Natural killer cell (primary cell): ENCODE data around the gene ALDH5A1. TPM values are rescaled to one million over a fixed set of nuclear protein-coding genes. Genes with fewer than 3 reads are reported as not detected.
A peak's percentile ranks its signal among the peaks of the same experiment; 100 is the strongest.

Experiments
- ATAC-seq, 3 donors: fragments of 150-1000 bp in 2 of 3; fragments of 200-7000 bp in 1 of 3; cut with Tn5 transposase; 1 replicate in 1 of 3; 2 replicates in 2 of 3; pipeline ENCODE4 v1.10.0; 2021; ENCODE audit warnings: mild to moderate bottlenecking in 2 of 3, moderate library complexity in 2 of 3
- DNase-seq, 2 donors: peaks; one replicate each; pipeline versions ENCODE4 v3.0.0 to v3.0.0-alpha.2; 2013 to 2021; ENCODE audit warnings: mixed read lengths in 1 of 2
- H3K27ac ChIP-seq: one replicate; pipeline ENCODE4 v1.5.1; 2013; ENCODE audit warnings: mild to moderate bottlenecking, low read length
- H3K27me3 ChIP-seq: one replicate; pipeline ENCODE4 v1.6.1; 2013; ENCODE audit warnings: low read length; ENCODE audit not compliant: control insufficient read depth, insufficient read depth
- H3K36me3 ChIP-seq: one replicate; pipeline ENCODE4 v1.6.1; 2013; ENCODE audit warnings: low read length; ENCODE audit not compliant: control insufficient read depth, insufficient read depth
- H3K4me1 ChIP-seq: one replicate; pipeline ENCODE4 v1.6.1; 2013; ENCODE audit warnings: low read length; ENCODE audit not compliant: control insufficient read depth, insufficient read depth
- H3K4me3 ChIP-seq: one replicate; pipeline ENCODE4 v1.5.1; 2013; ENCODE audit warnings: low read length
- H3K9me3 ChIP-seq: one replicate; pipeline ENCODE4 v1.6.1; 2013; ENCODE audit warnings: low read length; ENCODE audit not compliant: control insufficient read depth, insufficient read depth
- H3K27ac Mint-ChIP-seq, 2 donors: one replicate each; pipeline ENCODE4 v1.8.0; 2022; ENCODE audit warnings: mild to moderate bottlenecking in 2 of 2, mixed read lengths in 2 of 2, moderate library complexity in 1 of 2
- H3K27me3 Mint-ChIP-seq, 2 donors: one replicate each; pipeline ENCODE4 v1.8.0; 2022; ENCODE audit warnings: low read depth in 2 of 2, mixed read lengths in 2 of 2
- H3K36me3 Mint-ChIP-seq: one replicate; pipeline ENCODE4 v1.8.0; 2022; ENCODE audit warnings: mixed read lengths
- H3K4me1 Mint-ChIP-seq, 2 donors: one replicate each; pipeline ENCODE4 v1.8.0; 2022; ENCODE audit warnings: mixed read lengths in 2 of 2
- H3K4me3 Mint-ChIP-seq: one replicate; pipeline ENCODE4 v1.8.0; 2022; ENCODE audit warnings: mild to moderate bottlenecking, moderate library complexity, mixed read lengths
- H3K9me3 Mint-ChIP-seq, 2 donors: one replicate each; pipeline ENCODE4 v1.8.0; 2022; ENCODE audit warnings: mixed read lengths in 2 of 2
- WGBS: methylation state at CpG from one replicate; pipeline ENCODE4 v1.1.7; 2013; ENCODE audit warnings: missing lambda C conversion rate; ENCODE audit not compliant: insufficient coverage; 5-methylcytosine and 5-hydroxymethylcytosine counted together
- intact Hi-C: fragments of 100-400 bp; cut with micrococcal nuclease; formaldehyde crosslinking; loops from one replicate; pipeline ENCODE4 v1.14.2; 2022
- total RNA-seq, 4 donors: library from RNA; stranded (reverse); fragments of 120-200 nt in 1 of 4; gene quantifications; one replicate each; pipeline versions ENCODE4 v1.2.3 to v1.2.4, GENCODE V29; 2013 to 2022
- TF ChIP-seq, protein P1 (sequence below): fragments of 200-600 bp; IDR thresholded peaks from one replicate; pipeline ENCODE4 v1.8.0; 2022; ENCODE audit warnings: antibody characterized with exemption

ALDH5A1 gene
- total RNA-seq, 3 donors from 2014 or later (not counting 1 experiment from before 2014, with no cell fraction given), result 4.8 to 7.5 (median 6.8) TPM

DNA sequence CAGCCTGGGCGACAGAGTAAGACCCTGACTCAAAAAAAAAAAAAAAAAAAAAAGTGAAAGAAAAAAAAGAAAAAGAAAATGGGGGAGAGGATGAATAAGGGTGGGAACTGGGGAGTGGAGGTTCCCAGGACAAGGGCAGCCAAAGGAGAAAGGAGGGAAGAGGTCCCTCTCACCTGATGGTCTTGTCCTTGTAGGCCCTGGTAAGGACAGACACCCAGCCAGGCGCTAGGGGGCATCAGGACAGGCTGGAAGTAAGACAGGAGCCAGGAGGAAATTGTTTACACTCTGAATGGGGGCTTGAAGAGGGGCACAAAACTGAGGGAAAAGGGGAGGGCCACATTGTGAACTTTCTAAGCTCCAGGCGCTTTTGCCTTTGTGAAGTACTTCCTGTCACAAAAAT, 2.3 kb upstream of the ALDH5A1 start:
- Mint-ChIP-seq H3K36me3 (no peaks in the 10 kb centered on the region), H3K4me1 (peaks cover 23 to 27% of the 10 kb centered on the region in 2 donors), H3K27me3 (no peaks in the 10 kb centered on the region), H3K4me3 (peak overlapping the region; percentile 28), H3K27ac (no peak overlapping the region), H3K9me3 (no peaks in the 10 kb centered on the region)
- Histone ChIP-seq H3K27me3 (no peaks in the 10 kb centered on the region), H3K36me3 (no peaks in the 10 kb centered on the region), H3K27ac (no peak overlapping the region), H3K4me1 (peaks cover 13% of the 10 kb centered on the region), H3K9me3 (no peaks in the 10 kb centered on the region), H3K4me3 (no peak overlapping the region)
- TF ChIP-seq, protein P1, sequence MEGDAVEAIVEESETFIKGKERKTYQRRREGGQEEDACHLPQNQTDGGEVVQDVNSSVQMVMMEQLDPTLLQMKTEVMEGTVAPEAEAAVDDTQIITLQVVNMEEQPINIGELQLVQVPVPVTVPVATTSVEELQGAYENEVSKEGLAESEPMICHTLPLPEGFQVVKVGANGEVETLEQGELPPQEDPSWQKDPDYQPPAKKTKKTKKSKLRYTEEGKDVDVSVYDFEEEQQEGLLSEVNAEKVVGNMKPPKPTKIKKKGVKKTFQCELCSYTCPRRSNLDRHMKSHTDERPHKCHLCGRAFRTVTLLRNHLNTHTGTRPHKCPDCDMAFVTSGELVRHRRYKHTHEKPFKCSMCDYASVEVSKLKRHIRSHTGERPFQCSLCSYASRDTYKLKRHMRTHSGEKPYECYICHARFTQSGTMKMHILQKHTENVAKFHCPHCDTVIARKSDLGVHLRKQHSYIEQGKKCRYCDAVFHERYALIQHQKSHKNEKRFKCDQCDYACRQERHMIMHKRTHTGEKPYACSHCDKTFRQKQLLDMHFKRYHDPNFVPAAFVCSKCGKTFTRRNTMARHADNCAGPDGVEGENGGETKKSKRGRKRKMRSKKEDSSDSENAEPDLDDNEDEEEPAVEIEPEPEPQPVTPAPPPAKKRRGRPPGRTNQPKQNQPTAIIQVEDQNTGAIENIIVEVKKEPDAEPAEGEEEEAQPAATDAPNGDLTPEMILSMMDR, result no peak
- WGBS, result 77% methylated on average over 1 of the region's 3 CpGs
- no peak for ATAC-seq
- peak in 1 of 2 donors; percentile 22 for DNase-seq
- intact Hi-C loops, result no loop called here

DNA sequence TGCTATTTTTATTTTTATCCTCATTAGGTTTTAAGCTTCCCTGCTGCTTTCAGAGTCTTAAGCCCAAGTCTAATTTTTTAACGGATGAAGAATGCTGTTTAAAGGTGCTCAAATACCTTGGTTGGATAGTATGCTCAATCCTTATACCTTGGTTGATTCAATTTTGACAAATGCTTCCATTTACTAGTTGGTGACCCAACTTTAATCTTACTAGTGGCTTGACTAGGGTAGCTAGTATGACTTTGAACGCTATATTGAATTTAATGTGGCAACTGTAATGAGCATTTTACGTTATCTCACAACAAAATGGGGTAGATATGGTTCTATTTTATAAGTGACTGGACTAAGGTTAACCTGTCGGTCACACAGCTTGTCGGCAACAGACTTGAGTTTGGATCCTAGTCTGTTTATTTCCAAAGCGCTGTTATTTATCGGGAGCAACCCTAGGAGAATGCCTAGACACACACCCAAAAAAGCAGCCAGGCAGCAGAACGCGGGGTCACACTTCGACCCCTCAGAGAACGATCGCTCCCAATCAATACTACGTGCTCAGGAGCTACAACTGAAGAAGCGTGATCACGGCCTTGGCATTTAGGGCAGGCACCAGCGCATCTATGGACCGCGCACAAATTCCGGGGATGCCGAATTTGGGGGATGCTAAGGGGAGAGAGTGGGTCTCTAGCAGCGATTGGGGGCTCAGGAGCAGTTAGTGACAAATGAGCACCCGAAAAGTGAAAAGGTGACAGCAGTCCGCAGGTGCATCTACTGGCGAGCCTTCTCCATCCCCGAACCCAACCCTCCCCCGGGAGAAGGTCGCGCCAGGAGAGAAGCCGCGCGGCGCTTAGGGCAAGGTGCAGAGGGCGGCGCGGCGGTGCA, 586 bp upstream of the ALDH5A1 start:
- ATAC-seq (peak in 1 of 3 donors; percentile 1), DNase-seq (no peak)
- Histone ChIP-seq H3K4me3 (peak overlapping the region; percentile 54), H3K27me3 (no peaks in the 10 kb centered on the region), H3K27ac (no peak overlapping the region), H3K9me3 (no peaks in the 10 kb centered on the region), H3K36me3 (no peaks in the 10 kb centered on the region), H3K4me1 (peaks cover 13% of the 10 kb centered on the region)
- intact Hi-C loops, result no loop called here
- TF ChIP-seq, protein P1, result no peak
- Mint-ChIP-seq H3K9me3 (no peaks in the 10 kb centered on the region), H3K36me3 (no peaks in the 10 kb centered on the region), H3K4me1 (peaks cover 23 to 27% of the 10 kb centered on the region in 2 donors), H3K27ac (peak overlapping the region; percentile 21 to 69), H3K4me3 (peak overlapping the region; percentile 90), H3K27me3 (no peaks in the 10 kb centered on the region)
- WGBS, result 15% methylated on average over 36 of the region's 36 CpGs

DNA sequence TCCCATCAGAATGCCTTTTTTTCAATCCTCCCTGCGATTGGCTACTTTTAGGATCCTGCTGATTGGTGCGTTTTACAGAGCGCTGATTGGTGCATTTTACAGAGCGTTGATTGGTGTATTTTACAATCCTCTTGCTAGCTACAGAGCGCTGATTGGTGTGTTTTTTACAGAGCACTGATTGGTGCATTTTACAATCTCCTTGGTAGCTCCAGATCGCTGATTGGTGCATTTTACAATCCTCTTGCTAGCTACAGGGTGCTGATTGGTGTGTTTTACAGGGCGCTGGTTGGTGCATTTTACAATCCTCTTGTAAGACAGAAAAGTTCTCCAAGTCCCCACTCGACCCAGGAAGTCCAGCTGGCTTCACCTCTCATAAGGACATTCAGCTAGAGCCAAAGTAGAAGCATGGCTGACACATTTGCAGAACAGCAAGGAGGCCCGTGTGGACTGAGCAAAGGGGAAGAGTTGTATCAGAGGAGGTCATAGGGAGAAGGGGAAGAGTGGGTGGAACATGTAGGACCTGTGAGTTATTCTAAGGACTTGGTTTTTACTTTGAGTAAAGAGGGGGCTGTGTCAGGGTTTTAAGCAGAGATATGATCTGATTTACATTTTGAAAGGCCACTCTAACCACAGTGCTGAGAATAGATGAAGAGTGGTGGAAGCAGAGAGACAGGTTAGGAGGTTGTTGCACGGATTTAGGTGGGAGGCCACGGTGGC, 2.6 kb downstream of the ALDH5A1 start:
- Histone ChIP-seq H3K27me3 (no peaks in the 10 kb centered on the region), H3K9me3 (no peaks in the 10 kb centered on the region), H3K4me3 (no peak overlapping the region), H3K27ac (no peak overlapping the region), H3K4me1 (peaks cover 13% of the 10 kb centered on the region), H3K36me3 (no peaks in the 10 kb centered on the region)
- Mint-ChIP-seq H3K36me3 (no peaks in the 10 kb centered on the region), H3K4me1 (peaks cover 23 to 27% of the 10 kb centered on the region in 2 donors), H3K4me3 (peak overlapping the region; percentile 38), H3K27me3 (no peaks in the 10 kb centered on the region), H3K9me3 (no peaks in the 10 kb centered on the region), H3K27ac (no peak overlapping the region)
- DNase-seq (peak in 1 of 2 donors; percentile 23), ATAC-seq (no peak)
- TF ChIP-seq, protein P1, result no peak
- intact Hi-C loops, result no loop called here
- 88% methylated on average over 11 of the region's 11 CpGs for WGBS
